Neural crest cell (in vitro differentiated cells): Measurements from ENCODE around the gene APBB2. TPM values are rescaled to one million over a fixed set of nuclear protein-coding genes. Genes with fewer than 3 reads are reported as not detected.

ENCODE experiments used
- DNase-seq: peaks from one replicate; pipeline ENCODE4 v3.0.0; 2021; ENCODE audit warnings: low read depth, mixed read lengths, low spot score
- H3K27ac Mint-ChIP-seq: one replicate; pipeline ENCODE4 v1.8.0; 2021; ENCODE audit warnings: mild to moderate bottlenecking, mixed read lengths; ENCODE audit not compliant: unreplicated experiment
- H3K27me3 Mint-ChIP-seq: 2 replicates; pipeline ENCODE4 v1.8.0; 2021; ENCODE audit warnings: low read depth, mild to moderate bottlenecking, mixed read lengths
- H3K36me3 Mint-ChIP-seq: 2 replicates; pipeline ENCODE4 v1.8.0; 2021; ENCODE audit warnings: low read depth, mild to moderate bottlenecking, mixed read lengths
- H3K4me1 Mint-ChIP-seq: 2 replicates; pipeline ENCODE4 v1.8.0; 2021; ENCODE audit warnings: mixed read lengths
- H3K4me3 Mint-ChIP-seq: one replicate; pipeline ENCODE4 v1.8.0; 2021; ENCODE audit warnings: mild to moderate bottlenecking, mixed read lengths
- H3K9me3 Mint-ChIP-seq: 2 replicates; pipeline ENCODE4 v1.8.0; 2021; ENCODE audit warnings: mixed read lengths
- total RNA-seq: library from RNA; stranded (reverse); gene quantifications from 2 replicates; pipeline ENCODE4 v1.2.1, GENCODE V29; 2021
- TF ChIP-seq, protein P1 (sequence below): fragments of 200-600 bp; sonication (generic); conservative IDR thresholded peaks from 2 replicates; pipeline ENCODE4 v1.5.0; 2021; ENCODE audit warnings: antibody characterized with exemption, mild to moderate bottlenecking

APBB2 gene
- total RNA-seq, 1 donor from 2014 or later: 68.5 TPM

DNA sequence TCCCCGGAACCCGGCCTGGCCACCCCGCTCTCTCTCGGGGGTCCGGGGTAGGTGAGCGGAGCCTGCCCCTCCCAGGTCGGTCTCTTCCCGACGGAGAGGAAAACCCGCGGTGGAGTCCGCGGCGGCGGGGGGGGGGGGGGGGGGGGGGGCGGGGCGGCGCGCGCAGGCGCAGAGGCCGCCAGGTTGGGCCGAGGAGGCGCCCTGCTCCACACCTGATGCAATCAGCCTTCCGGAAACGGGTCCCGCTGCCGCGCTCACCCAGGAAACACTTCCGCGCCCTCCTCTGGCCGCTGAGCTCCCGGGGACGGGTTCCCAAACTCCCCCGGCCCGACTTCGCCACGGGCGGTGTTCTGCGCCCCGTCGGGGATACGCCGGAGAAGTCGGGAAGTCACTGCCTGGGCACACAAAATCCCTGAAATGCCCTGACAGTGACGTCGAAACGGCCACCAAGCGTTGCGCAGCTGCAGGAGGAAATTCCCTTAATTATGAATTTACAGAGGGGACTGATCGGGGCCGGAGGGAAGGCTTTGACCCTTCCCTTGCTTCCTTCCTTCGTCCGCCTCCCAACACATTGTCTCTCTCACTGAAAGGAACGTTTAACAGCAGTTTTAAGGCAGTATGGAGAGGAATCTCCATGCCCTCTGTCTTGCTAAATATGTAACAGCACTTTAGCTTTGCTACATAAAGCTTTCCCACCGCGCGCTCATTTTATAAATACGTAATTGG is 2.1 kb upstream of the APBB2 start:
- TF ChIP-seq, protein P1, sequence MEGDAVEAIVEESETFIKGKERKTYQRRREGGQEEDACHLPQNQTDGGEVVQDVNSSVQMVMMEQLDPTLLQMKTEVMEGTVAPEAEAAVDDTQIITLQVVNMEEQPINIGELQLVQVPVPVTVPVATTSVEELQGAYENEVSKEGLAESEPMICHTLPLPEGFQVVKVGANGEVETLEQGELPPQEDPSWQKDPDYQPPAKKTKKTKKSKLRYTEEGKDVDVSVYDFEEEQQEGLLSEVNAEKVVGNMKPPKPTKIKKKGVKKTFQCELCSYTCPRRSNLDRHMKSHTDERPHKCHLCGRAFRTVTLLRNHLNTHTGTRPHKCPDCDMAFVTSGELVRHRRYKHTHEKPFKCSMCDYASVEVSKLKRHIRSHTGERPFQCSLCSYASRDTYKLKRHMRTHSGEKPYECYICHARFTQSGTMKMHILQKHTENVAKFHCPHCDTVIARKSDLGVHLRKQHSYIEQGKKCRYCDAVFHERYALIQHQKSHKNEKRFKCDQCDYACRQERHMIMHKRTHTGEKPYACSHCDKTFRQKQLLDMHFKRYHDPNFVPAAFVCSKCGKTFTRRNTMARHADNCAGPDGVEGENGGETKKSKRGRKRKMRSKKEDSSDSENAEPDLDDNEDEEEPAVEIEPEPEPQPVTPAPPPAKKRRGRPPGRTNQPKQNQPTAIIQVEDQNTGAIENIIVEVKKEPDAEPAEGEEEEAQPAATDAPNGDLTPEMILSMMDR: peak; percentile 52
- peak; percentile 54 for DNase-seq
- Mint-ChIP-seq H3K27me3 (peaks cover 22% of the 10 kb centered on the region), H3K36me3 (no peaks in the 10 kb centered on the region), H3K27ac (peak overlapping the region; percentile 85), H3K4me1 (peaks cover 36% of the 10 kb centered on the region), H3K9me3 (no peaks in the 10 kb centered on the region), H3K4me3 (peak overlapping the region; percentile 93)

DNA sequence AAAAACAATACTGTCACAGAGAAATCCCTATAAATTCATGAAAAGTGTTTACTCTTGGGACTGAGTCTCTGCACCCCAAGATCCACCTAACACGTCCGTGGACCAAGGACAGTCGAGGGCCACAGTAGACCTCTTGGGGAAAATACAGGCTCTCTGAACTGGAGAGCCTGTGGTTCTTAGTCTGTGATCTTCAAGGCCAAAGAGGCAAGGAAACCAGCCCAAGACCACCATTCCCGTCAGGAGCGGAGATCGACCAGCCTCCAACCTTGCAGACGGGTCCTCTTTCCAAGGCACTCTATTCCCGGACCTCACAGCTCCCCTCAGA is 1.6 kb upstream of the APBB2 start:
- no peak for DNase-seq
- peaks cover 22% of the 10 kb centered on the region for H3K27me3 Mint-ChIP-seq
- peaks cover 36% of the 10 kb centered on the region for H3K4me1 Mint-ChIP-seq
- H3K27ac Mint-ChIP-seq: peak overlapping the region; percentile 69
- H3K36me3 Mint-ChIP-seq: no peaks in the 10 kb centered on the region
- peak overlapping the region; percentile 93 for H3K4me3 Mint-ChIP-seq
- TF ChIP-seq, protein P1: no peak
- no peaks in the 10 kb centered on the region for H3K9me3 Mint-ChIP-seq

DNA sequence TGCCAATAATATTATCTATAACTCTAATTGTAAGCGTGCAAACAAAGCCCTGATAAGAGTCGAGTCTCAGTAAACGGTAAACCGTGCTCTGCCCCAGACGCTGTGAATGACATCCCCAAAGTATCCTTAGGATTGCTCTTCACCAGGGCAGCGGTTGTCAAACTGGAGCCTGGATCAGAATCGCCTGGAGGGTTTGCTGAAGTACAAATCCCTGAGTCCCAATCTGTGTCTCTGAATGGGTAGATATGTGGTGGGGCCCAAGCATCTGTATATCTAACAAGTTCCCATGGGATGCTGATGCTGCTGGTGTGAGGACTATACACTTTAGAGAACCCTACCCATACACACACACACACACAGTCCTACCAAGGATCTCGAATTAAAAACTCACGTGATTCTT is 813 bp upstream of the APBB2 start:
- TF ChIP-seq, protein P1: no peak
- Mint-ChIP-seq H3K36me3 (no peaks in the 10 kb centered on the region), H3K9me3 (no peaks in the 10 kb centered on the region), H3K4me1 (peaks cover 36% of the 10 kb centered on the region), H3K27me3 (peaks cover 22% of the 10 kb centered on the region), H3K4me3 (peak overlapping the region; percentile 93), H3K27ac (no peak overlapping the region)
- DNase-seq: no peak

DNA sequence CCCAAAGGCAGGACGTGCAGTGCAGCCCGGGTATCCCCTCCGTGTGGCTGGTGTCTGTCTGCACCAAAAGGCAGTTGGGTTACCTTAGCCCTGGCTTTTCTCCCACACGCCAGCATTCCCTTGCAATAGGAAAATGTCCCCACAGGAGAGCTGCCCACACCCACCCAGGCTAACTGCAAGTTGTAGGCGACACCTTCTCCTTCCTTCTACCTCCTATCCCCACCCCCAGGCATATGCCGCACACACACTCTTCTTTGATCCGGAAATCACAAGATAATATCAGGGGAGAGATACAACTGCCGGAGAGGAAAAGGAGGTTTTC is 444 bp upstream of the APBB2 start:
- Mint-ChIP-seq H3K36me3 (no peaks in the 10 kb centered on the region), H3K4me1 (peaks cover 36% of the 10 kb centered on the region), H3K4me3 (peak overlapping the region; percentile 93), H3K27ac (no peak overlapping the region), H3K9me3 (no peaks in the 10 kb centered on the region), H3K27me3 (peaks cover 22% of the 10 kb centered on the region)
- TF ChIP-seq, protein P1: peak; percentile 32
- DNase-seq: no peak

DNA sequence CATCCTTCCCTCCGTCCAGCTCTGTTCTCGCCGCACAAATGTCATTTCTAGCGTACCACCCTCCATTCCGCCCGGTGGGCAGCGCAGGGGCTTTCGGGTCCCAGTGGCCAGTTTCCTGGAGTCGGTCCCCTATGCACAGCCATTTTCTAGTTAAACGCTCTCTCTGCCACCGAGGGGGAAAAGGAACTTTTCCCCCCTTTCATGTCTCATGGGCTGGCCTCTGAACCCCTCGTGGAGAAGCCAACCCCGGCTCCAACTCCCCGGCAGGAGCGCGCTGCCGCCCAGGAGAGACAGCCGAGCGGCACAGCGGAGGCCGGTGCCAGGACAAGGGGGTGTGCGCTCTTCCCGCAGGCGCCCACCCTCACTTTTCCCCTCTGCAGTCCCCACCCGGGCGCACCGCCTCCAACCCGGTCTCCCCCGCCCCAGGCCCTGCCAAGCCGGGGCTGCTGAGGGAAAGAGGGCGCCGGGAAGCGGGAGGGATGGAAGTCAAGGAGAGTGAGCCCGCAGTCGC is 662 bp downstream of the APBB2 start:
- H3K4me1 Mint-ChIP-seq: peaks cover 42% of the 10 kb centered on the region
- H3K27ac Mint-ChIP-seq: peak overlapping the region; percentile 2
- DNase-seq: peak; percentile 12
- H3K36me3 Mint-ChIP-seq: no peaks in the 10 kb centered on the region
- peaks cover 22% of the 10 kb centered on the region for H3K27me3 Mint-ChIP-seq
- no peaks in the 10 kb centered on the region for H3K9me3 Mint-ChIP-seq
- TF ChIP-seq, protein P1: peak; percentile 17
- peak overlapping the region; percentile 90 for H3K4me3 Mint-ChIP-seq
